ENCODE measurements around the gene ECHS1. TPM values are rescaled to one million over a fixed set of nuclear protein-coding genes. Genes with fewer than 3 reads are reported as not detected.

The ECHS1 gene
- total and polyA plus RNA-seq, 8 donors: 71.0 to 87.1 (median 76.7) TPM

DNA sequence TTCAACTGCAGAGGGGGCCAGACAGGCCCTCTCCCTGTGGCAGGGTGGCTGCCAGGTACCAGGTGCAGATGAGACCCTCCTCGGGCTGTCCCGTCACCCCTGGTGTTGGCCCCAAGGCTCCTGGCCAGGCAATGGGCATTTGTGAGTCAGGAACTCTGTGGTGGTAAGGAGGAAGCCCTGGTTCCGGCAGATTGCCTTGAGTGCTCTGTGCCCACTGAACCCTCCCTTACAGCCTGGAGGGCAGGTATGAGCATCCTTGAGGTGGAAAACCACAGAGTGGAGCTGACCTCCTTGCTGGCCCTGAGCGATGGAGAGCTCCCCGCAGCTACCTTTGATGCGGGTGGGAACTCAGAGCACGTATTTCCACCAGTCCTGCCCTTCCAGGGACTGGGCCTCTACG, 7.9 kb upstream of the ECHS1 start:
- TF ChIP-seq, protein P1, sequence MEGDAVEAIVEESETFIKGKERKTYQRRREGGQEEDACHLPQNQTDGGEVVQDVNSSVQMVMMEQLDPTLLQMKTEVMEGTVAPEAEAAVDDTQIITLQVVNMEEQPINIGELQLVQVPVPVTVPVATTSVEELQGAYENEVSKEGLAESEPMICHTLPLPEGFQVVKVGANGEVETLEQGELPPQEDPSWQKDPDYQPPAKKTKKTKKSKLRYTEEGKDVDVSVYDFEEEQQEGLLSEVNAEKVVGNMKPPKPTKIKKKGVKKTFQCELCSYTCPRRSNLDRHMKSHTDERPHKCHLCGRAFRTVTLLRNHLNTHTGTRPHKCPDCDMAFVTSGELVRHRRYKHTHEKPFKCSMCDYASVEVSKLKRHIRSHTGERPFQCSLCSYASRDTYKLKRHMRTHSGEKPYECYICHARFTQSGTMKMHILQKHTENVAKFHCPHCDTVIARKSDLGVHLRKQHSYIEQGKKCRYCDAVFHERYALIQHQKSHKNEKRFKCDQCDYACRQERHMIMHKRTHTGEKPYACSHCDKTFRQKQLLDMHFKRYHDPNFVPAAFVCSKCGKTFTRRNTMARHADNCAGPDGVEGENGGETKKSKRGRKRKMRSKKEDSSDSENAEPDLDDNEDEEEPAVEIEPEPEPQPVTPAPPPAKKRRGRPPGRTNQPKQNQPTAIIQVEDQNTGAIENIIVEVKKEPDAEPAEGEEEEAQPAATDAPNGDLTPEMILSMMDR (IDR thresholded peaks at IDR 0.05): no peak
- Histone ChIP-seq H3K27me3 (peaks cover 0 to 29% of the 10 kb centered on the region in 2 donors), H3K27ac (no peak overlapping the region), H3K4me1 (peaks cover 4 to 26% of the 10 kb centered on the region in 2 donors), H3K4me3 (no peak overlapping the region), H3K9me3 (no peaks in the 10 kb centered on the region), H3K36me3 (no peaks in the 10 kb centered on the region)
- ATAC-seq (no peak), DNase-seq (peak in 1 of 4 donors; percentile 62)
- intact Hi-C loops (cut with DNase I): no loop called here

DNA sequence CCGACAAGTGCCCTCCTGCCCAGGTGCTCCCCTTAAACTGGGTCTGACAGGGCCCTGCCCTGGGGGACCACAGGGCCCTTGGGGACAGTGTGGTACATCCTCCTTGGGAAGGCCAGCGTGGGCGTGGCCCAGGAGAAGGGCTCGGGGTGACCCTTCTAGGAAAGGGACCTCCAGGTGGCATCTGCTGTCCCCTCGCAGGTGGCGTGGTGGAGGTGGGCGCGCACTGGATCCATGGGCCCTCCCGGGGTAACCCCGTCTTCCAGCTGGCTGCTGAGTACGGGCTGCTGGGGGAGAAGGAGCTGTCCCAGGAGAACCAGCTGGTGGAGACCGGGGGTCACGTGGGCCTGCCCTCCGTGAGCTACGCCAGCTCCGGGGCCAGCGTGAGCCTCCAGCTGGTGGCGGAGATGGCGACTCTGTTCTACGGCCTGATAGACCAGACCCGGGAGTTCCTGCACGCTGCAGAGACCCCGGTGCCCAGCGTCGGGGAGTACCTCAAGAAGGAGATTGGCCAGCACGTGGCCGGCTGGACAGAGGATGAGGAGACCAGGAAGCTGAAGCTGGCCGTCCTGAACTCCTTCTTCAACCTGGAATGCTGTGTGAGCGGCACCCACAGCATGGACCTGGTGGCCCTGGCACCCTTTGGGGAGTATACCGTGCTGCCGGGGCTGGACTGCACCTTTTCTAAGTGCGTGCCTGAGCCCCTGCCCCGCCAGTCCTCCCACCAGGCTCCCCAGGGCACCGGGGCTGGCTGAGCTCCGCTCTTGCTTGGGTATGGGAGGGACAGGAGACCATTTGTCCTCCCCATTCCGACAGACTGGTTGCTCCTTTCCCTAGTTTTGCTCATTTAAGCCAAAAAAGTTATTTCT, 6.9 kb upstream of the ECHS1 start:
- H3K9me3 ChIP-seq: no peaks in the 10 kb centered on the region
- ATAC-seq (no peak), DNase-seq (peak in 1 of 4 donors; percentile 82)
- no peaks in the 10 kb centered on the region for H3K36me3 ChIP-seq
- H3K27me3 ChIP-seq: peaks cover 0 to 29% of the 10 kb centered on the region in 2 donors
- H3K4me1 ChIP-seq: peaks cover 4 to 26% of the 10 kb centered on the region in 2 donors
- peak overlapping the region; percentile 61 to 81 for H3K4me3 ChIP-seq
- H3K27ac ChIP-seq: no peak overlapping the region
- TF ChIP-seq, protein P1 (IDR thresholded peaks at IDR 0.05): no peak
- intact Hi-C loops (cut with DNase I): no loop called here

DNA sequence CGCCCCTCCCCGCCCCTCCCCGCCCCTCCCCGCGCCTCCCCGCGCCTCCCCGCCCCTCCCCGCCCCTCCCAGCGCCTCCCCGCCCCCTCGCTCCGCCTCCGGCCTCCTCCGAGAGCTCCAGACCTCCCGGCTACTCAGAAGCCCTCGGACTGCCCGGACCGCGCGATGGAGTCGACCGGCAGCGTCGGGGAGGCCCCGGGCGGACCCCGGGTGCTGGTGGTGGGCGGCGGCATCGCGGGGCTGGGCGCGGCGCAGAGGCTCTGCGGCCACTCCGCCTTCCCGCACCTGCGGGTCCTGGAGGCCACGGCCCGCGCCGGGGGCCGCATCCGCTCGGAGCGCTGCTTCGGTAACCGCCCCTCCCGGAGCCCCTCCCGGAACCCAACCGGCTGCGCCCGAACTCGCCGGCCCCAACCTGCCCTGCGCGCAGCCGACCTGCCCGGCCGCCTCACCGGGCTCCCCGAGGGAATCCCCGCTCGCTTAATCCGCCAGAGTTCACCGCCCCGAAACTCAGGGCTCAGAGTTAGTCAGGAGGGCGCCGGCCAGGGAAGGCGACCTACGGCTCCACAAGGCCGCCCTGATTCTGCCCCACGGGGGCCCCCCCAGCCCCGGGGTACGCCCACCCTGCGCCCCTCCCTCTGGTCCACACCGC, 6.1 kb upstream of the ECHS1 start, which contains the start of gene PAOX:
TSS of gene PAOX (plus strand) at position 111 of the 649 bp plus-strand sequence. CDS start at position 166, 55 bp downstream.
- peaks cover 0 to 29% of the 10 kb centered on the region in 2 donors for H3K27me3 ChIP-seq
- intact Hi-C loops (cut with DNase I): no loop called here
- peak; percentile 70 for ATAC-seq
- peak within 1 kb of the TSS; percentile 61 to 81 for H3K4me3 ChIP-seq
- DNase-seq: peak; percentile 49 to 92 (median 77)
- no peaks in the 10 kb centered on the region for H3K9me3 ChIP-seq
- no peaks in the 10 kb centered on the region for H3K36me3 ChIP-seq
- peak within 1 kb of the TSS; percentile 42 to 76 for H3K27ac ChIP-seq
- TF ChIP-seq, protein P1 (IDR thresholded peaks at IDR 0.05): no peak
- H3K4me1 ChIP-seq: peaks cover 4 to 30% of the 10 kb centered on the region in 2 donors

DNA sequence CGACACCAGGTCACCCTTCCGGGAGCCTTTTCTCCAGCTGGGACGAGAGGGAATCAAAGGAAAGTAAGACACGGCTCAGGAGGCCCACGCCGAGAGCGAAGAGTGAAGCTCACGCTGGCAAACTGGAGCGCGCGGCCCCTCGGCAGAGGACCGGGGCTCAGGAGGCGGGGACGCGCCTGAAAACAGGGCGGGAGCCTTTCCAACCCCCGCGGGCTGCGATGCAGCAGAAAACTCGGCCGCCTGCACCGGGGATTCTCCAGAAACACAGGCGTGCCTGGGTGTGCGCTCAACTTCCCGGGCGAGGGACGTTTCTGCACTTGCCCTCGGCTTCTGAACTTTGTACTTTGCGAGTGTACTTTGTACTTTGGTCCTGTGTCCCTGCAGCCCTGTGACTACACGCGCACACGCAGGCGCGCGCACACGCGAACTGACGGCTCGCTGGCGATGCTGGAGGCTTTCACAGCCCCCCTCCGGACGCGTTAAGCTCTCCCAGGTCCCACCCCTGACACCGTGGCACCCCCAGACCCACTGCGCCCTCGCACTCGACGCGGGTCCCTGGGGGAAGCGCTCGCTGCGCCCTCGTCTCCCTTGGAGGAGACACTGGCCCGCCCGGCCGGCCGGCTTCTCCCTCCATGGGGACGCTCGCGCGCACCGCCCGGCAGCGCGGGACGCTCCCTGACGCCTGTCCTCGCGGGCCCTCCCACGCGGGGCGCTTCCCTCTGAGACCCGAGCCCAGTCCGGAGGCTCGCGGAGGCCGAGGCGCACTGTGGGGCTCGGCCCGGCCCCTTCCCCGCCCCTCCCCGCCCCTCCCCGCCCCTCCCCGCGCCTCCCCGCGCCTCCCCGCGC, 5.3 kb upstream of the ECHS1 start:
- H3K4me3 ChIP-seq: peak overlapping the region; percentile 56 to 81
- ATAC-seq (peak; percentile 88), DNase-seq (peak; percentile 60 to 94 (median 74))
- TF ChIP-seq, protein P1 (IDR thresholded peaks at IDR 0.05): no peak
- intact Hi-C loops (cut with DNase I): no loop called here
- peak overlapping the region; percentile 42 to 76 for H3K27ac ChIP-seq
- no peaks in the 10 kb centered on the region for H3K36me3 ChIP-seq
- no peaks in the 10 kb centered on the region for H3K9me3 ChIP-seq
- peaks cover 0 to 29% of the 10 kb centered on the region in 2 donors for H3K27me3 ChIP-seq
- H3K4me1 ChIP-seq: peaks cover 9 to 36% of the 10 kb centered on the region in 2 donors
